KMS-11 (cell line): ENCODE results near the gene MAGED1.

Experiments used
- H2AFZ ChIP-seq: fragments of 200-600 bp; sonication (generic); 2 replicates; pipeline ENCODE4 v1.6.1; 2016; ENCODE audit warnings: antibody characterized with exemption, mixed run types, low read depth
- H3K27ac ChIP-seq: fragments of 200-600 bp; sonication (generic); 2 replicates; pipeline ENCODE4 v1.6.1; 2016; ENCODE audit warnings: mild to moderate bottlenecking, mixed run types
- H3K27me3 ChIP-seq: fragments of 200-600 bp; sonication (generic); 2 replicates; pipeline ENCODE4 v1.6.1; 2017; ENCODE audit warnings: mild to moderate bottlenecking, low read depth, mixed run types, moderate library complexity; ENCODE audit not compliant: insufficient read depth
- H3K36me3 ChIP-seq: fragments of 200-600 bp; sonication (generic); 2 replicates; pipeline ENCODE4 v1.6.1; 2017; ENCODE audit warnings: mild to moderate bottlenecking, mixed run types; ENCODE audit not compliant: insufficient read depth
- H3K4me1 ChIP-seq: fragments of 200-600 bp; sonication (generic); 2 replicates; pipeline ENCODE4 v1.6.1; 2016; ENCODE audit warnings: mild to moderate bottlenecking, low read depth, mixed run types; ENCODE audit not compliant: poor library complexity, severe bottlenecking
- H3K4me2 ChIP-seq: fragments of 200-600 bp; sonication (generic); 2 replicates; pipeline ENCODE4 v1.7.0; 2016; ENCODE audit warnings: mild to moderate bottlenecking, mixed run types
- H3K4me3 ChIP-seq: fragments of 200-600 bp; sonication (generic); IDR thresholded peaks from 2 replicates; pipeline ENCODE4 v1.6.1; 2017; ENCODE audit warnings: low read depth, low read length, mixed read lengths; ENCODE audit not compliant: insufficient read depth
- H3K79me2 ChIP-seq: fragments of 200-600 bp; sonication (generic); 2 replicates; pipeline ENCODE4 v1.6.1; 2016; ENCODE audit warnings: low read depth, mixed run types; ENCODE audit not compliant: insufficient read depth
- H3K9ac ChIP-seq: fragments of 200-600 bp; sonication (generic); 2 replicates; pipeline ENCODE4 v1.6.1; 2016; ENCODE audit warnings: mild to moderate bottlenecking, mixed run types
- H4K20me1 ChIP-seq: fragments of 200-600 bp; sonication (generic); 2 replicates; pipeline ENCODE4 v1.6.1; 2016; ENCODE audit warnings: mild to moderate bottlenecking, mixed run types; ENCODE audit not compliant: insufficient read depth
- CTCF ChIP-seq: fragments of 200-600 bp; sonication (generic); conservative IDR thresholded peaks from 2 replicates; pipeline ENCODE4 v1.6.1; 2017; ENCODE audit warnings: low read depth, mild to moderate bottlenecking, antibody characterized with exemption, low read length, moderate library complexity, mixed read lengths

The MAGED1 gene

GRCh38 chrX:51870354-51870753 lies 23.1 kb upstream of the MAGED1 start:
- no peak overlapping the region for H3K4me3 ChIP-seq
- H3K79me2 ChIP-seq, result peaks cover 9% of the 10 kb centered on the region; the same call in 1 of the 2 replicates
- no peaks in the 10 kb centered on the region for H3K36me3 ChIP-seq
- no peak for TF ChIP-seq CTCF
- no peak overlapping the region for H3K9ac ChIP-seq
- no peak overlapping the region for H3K4me2 ChIP-seq
- H3K27ac ChIP-seq, result no peak overlapping the region
- no peaks in the 10 kb centered on the region for H4K20me1 ChIP-seq
- H2AFZ ChIP-seq, result no peak overlapping the region
- H3K4me1 ChIP-seq, result no peaks in the 10 kb centered on the region
- H3K27me3 ChIP-seq, result no peaks in the 10 kb centered on the region

GRCh38 chrX:51874123-51874522 lies 19.3 kb upstream of the MAGED1 start:
- Histone ChIP-seq H3K79me2 (no peaks in the 10 kb centered on the region), H4K20me1 (no peaks in the 10 kb centered on the region)

GRCh38 chrX:51876441-51876840 lies 17.0 kb upstream of the MAGED1 start:
- Histone ChIP-seq H3K4me1 (no peaks in the 10 kb centered on the region), H3K27ac (no peak overlapping the region), H3K4me3 (no peak overlapping the region), H3K4me2 (no peak overlapping the region), H3K79me2 (no peaks in the 10 kb centered on the region), H4K20me1 (no peaks in the 10 kb centered on the region), H3K9ac (no peak overlapping the region), H3K36me3 (no peaks in the 10 kb centered on the region), H2AFZ (no peak overlapping the region), H3K27me3 (no peaks in the 10 kb centered on the region)
- TF ChIP-seq CTCF, result no peak

More at GRCh38 chrX:51874123-51874522, 19.3 kb upstream of the MAGED1 start:
- no peak overlapping the region for H3K4me2 ChIP-seq
- no peak overlapping the region for H3K27ac ChIP-seq
- no peak overlapping the region for H2AFZ ChIP-seq
- no peaks in the 10 kb centered on the region for H3K36me3 ChIP-seq
- no peak overlapping the region for H3K9ac ChIP-seq
- H3K4me3 ChIP-seq, result no peak overlapping the region
- H3K4me1 ChIP-seq, result no peaks in the 10 kb centered on the region
- TF ChIP-seq CTCF, result no peak
- H3K27me3 ChIP-seq, result no peaks in the 10 kb centered on the region

GRCh38 chrX:51878056-51878455 lies 15.4 kb upstream of the MAGED1 start:
- H3K4me1 ChIP-seq, result no peaks in the 10 kb centered on the region
- no peak overlapping the region for H2AFZ ChIP-seq
- no peaks in the 10 kb centered on the region for H3K36me3 ChIP-seq
- H3K27me3 ChIP-seq, result no peaks in the 10 kb centered on the region
- no peaks in the 10 kb centered on the region for H3K79me2 ChIP-seq
- TF ChIP-seq CTCF, result no peak
- H3K9ac ChIP-seq, result no peak overlapping the region
- H3K4me2 ChIP-seq, result no peak overlapping the region
- H4K20me1 ChIP-seq, result no peaks in the 10 kb centered on the region
- H3K27ac ChIP-seq, result no peak overlapping the region
- no peak overlapping the region for H3K4me3 ChIP-seq
